ENCODE results near the gene NME1.

The NME1 gene

GRCh38 chr17:51189628-51190027, 36.3 kb downstream of the NME1 start:
- DNase-seq (ENCODE audit: low spot score), result no peak

DNA sequence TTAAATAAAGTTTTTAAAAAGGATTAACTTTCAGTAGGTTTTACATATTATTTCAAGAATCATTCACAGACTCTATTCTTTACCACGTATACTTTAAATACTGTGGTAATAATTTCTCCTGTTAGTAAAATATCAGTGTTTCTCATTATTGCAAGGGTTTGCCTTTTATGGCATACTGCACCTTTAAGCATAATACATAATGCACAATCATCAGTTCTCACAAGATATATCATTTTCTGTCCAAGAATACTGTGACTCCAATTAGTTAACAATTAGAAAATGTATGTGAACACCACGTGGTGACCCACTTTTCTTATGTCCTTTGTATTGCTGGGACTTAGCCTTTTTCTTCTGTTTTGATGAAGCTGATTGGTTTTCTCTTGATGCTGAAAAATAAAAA, 38.5 kb downstream of the NME1 start:
- DNase-seq (ENCODE audit: low spot score), result no peak

- no peak for DNase-seq (ENCODE audit: low spot score)
Observed at GRCh38 chr17:51197754-51198153, 44.4 kb downstream of the NME1 start.

DNA sequence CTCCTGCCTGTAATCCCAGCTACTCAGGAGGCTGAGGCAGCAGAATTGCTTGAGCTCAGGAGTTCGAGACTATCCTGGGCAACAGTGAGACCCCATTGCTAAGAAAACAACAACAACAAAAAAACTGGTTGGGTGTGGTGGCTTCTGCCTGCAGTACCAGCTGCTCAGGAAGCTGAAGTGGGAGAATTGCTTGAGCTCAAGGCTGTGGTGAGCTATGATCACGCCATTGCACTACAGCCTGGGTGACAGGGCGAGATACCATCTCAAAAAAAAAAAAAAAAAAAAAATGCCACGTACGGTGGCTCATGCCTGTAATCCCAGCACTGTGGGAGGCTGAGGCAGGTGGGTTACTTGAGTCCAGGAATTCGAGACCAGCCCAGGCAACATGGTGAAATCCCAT, 46.9 kb downstream of the NME1 start:
- DNase-seq (ENCODE audit: low spot score), result no peak

DNA sequence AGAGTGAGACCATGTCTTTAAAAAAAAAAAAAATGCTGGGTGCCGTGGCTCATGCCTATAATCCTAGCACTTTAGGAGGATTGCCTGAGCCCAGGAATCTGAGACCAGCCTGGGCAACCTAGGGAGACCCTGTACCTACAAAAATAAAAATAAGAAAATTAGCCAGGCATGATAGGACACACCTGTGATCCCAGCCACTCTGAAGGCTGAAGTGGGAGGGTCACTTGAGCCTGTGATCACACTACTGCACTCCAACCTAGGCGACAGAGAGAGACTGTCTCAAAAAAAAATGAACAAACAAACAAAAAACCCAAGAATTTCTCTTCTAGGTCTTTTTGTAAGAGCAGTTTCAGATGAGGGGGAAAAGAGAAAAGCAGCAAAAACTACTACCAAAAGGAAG, 47.5 kb downstream of the NME1 start:
- no peak for DNase-seq (ENCODE audit: low spot score)

DNA sequence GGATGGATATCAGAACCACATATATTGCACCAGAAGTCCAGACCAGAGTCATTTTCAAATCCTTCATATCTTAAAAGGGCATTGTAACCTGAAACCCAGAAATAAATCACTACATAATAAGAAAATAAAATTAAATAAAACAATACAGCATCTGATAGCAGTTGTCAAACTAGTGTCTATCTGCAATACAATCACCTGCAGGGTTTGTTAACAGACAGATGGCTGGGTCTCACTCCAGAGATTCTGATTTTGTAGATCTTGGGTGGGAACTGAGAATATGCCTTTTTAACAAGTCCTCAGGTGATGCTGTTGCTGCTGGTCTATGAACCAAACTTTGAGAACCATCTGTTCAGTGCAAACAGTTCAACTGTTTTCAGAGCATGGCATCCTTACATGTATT, 50.5 kb downstream of the NME1 start:
- DNase-seq (ENCODE audit: low spot score), result no peak

Data from hematopoietic multipotent progenitor cell treated with erythropoietin and hydrocortisone succinate and interleukin-3 and kit ligand, for 17 days (in vitro differentiated cells).